ENCODE results near the gene ZFP36L2.

The ZFP36L2 gene

DNA sequence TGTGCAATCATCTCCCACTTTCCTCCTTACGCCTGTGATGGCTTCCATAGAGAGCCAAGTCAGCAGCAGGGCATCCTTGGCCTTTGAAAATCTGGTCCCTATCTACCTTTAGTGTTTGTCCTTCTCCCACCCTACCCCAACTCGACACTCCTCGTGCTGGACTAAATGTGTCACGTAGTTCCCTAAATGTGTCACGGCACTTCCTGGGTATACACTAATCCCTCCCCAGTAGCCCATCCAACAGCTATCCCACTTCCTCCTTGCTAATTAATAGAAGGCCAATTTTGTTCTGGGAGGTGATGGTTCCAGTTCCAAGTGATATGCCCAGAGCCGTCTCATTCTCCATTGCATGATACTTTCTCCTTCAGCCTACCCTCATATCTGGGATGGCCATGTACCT, 36.5 kb upstream of the ZFP36L2 start:
- TF ChIP-seq, protein P1, sequence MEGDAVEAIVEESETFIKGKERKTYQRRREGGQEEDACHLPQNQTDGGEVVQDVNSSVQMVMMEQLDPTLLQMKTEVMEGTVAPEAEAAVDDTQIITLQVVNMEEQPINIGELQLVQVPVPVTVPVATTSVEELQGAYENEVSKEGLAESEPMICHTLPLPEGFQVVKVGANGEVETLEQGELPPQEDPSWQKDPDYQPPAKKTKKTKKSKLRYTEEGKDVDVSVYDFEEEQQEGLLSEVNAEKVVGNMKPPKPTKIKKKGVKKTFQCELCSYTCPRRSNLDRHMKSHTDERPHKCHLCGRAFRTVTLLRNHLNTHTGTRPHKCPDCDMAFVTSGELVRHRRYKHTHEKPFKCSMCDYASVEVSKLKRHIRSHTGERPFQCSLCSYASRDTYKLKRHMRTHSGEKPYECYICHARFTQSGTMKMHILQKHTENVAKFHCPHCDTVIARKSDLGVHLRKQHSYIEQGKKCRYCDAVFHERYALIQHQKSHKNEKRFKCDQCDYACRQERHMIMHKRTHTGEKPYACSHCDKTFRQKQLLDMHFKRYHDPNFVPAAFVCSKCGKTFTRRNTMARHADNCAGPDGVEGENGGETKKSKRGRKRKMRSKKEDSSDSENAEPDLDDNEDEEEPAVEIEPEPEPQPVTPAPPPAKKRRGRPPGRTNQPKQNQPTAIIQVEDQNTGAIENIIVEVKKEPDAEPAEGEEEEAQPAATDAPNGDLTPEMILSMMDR (conservative IDR thresholded peaks at IDR 0.05; ENCODE audit: low read depth, low read length), result no peak
- H3K4me3 ChIP-seq (ENCODE audit: low read length), result no peak overlapping the region
- no peak for DNase-seq (ENCODE audit: low read depth)

DNA sequence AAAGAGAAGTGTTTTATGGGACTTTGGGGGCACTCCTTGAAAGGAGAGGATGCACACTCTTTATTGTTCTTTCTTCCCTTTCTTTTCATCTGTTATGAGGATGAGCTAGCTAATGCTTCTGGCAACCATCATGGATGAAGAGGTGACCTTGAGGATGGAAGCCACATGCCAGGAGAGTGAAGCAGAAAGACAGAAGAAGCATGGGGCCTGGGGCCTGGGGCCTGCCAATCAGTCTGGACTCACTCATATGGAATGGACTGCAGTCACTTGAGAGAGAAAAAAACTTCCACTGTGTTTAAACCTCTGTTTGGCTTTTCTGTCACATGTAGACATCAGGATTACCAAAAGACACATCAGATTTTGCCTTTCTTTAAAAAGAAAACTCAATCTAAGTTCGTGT, 35.8 kb upstream of the ZFP36L2 start:
- TF ChIP-seq, protein P1 (conservative IDR thresholded peaks at IDR 0.05; ENCODE audit: low read depth, low read length), result no peak
- no peak for DNase-seq (ENCODE audit: low read depth)
- H3K4me3 ChIP-seq (ENCODE audit: low read length), result no peak overlapping the region

DNA sequence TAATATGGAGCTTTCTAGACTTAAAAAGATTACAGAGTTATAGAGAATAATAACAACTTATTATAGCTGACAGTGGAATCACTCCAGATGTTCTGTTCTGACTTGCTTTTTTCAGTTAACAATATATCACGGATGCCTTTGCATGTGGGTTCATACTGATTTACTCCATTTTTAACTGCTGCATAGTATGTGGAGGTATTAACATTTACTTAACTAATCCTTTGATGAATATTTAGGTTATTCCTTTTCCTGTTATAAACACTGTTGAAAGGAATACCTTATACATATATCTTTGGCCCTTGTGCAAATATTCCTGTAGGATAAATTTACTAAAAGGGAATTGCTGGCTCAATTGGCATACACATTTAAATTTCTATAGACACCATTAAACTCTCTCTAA, 33.1 kb upstream of the ZFP36L2 start:
- no peak overlapping the region for H3K4me3 ChIP-seq (ENCODE audit: low read length)
- DNase-seq (ENCODE audit: low read depth), result no peak
- TF ChIP-seq, protein P1 (conservative IDR thresholded peaks at IDR 0.05; ENCODE audit: low read depth, low read length), result no peak

DNA sequence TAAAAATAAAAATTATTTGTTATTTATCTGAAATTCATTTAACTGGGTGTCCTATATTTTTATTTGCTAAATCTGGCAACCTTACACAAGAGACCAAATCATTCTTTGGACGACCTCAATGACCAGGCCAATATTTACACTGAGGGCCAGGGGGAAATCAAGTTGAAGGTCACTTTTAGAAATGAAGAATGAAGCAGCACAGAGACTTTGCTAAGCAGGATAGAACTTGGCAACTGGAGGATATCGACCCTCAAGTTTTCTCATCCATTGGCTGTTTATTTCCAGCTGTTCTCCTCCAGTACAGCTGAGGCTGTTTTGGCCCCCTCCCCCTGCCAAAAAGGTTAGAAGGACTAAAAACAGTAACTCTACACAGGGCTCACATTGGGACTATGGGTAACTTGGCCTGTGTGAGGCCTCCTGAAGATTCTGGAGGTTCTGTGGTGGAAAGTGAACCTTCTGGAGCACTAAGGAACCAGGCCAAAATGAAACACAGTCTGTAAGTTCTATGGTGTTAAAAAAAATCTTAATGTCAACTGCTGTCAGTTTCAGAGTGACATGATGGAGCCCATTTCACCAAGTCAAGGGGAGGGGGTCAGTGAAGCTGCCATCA, 32.2 kb upstream of the ZFP36L2 start:
- no peak for DNase-seq (ENCODE audit: low read depth)
- TF ChIP-seq, protein P1 (conservative IDR thresholded peaks at IDR 0.05; ENCODE audit: low read depth, low read length), result no peak
- no peak overlapping the region for H3K4me3 ChIP-seq (ENCODE audit: low read length)

DNA sequence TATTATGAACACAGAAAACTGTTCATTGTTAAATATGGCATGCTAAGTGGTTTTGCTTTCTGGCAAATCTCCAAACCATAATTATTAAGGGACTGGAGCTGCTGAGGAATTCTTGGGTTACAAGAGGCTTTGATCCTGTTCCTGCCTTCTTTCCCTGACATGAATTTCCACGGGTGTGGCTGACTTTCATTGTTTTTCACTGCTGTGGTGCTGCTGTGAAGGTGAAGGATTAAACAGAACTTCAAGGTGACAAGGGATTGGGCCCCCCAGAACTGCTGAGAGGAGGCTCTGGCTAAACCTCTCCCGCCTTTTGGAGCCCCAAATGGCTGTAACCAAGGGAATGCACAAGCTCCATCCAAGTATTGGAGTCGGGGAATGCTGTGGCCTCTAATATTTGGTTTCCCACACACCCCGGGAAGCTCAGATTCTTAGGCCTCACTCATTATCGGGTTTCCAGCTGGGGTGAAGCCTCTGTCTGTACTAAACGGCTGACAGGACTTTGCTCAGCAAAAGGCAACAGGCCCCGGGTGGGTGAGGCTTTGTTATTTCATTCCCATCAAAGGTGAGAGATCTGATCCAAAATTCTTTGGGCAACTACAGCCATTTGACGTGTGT, 29.0 kb upstream of the ZFP36L2 start:
- peak; percentile 83 for DNase-seq (ENCODE audit: low read depth)
- TF ChIP-seq, protein P1 (conservative IDR thresholded peaks at IDR 0.05; ENCODE audit: low read depth, low read length), result no peak
- no peak overlapping the region for H3K4me3 ChIP-seq (ENCODE audit: low read length)

DNA sequence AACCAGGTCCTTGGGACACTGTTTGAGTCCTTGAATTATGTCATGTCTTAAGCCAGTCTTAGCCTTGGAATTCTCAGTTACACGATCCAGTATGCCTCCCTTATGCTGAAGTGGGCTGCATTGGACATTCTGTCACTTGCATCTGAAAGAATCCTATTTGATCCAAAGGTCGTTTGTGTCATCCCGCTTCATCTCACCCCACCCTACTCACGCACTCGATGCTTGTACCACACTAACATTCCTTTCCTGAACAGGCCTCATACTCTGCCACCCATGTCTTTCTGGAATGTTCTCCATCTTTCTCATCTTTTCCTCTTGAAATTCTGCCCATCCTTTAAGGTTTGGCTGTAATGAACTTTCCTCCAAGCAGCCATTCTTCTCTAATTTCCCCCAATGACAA, 27.9 kb upstream of the ZFP36L2 start:
- no peak for DNase-seq (ENCODE audit: low read depth)
- H3K4me3 ChIP-seq (ENCODE audit: low read length), result no peak overlapping the region
- TF ChIP-seq, protein P1 (conservative IDR thresholded peaks at IDR 0.05; ENCODE audit: low read depth, low read length), result no peak

DNA sequence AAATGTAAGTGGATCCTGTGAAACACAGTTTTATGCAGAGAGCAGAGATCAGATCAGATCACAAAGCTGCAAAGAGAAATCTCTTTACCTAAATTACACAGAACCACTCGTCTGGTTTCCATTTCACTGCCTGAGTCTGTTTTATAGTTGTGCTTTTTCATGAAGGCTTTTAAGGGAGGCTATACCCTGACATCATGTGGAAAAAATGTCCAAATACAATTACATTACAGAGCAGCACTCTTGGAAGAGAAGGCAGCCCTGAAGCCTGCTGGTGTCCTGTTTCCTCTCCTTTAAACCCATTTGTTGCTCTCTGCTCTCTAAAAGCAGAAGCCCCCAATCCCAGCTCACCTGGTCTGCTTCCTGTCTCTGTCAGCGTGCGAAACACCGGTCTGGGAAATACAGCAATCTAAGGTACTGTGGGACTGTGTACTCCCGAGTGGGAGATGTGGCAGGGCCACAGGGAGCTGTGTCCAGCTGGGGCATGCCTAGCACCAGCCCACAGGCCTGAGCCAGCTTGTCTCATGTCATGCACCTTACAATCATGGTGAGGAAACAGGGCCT, 24.8 kb upstream of the ZFP36L2 start:
- TF ChIP-seq, protein P1 (conservative IDR thresholded peaks at IDR 0.05; ENCODE audit: low read depth, low read length), result no peak
- DNase-seq (ENCODE audit: low read depth), result no peak

More for the DNA sequence above, 24.8 kb upstream of the ZFP36L2 start:
- no peak overlapping the region for H3K4me3 ChIP-seq (ENCODE audit: low read length)

Data from retinal pigment epithelial cell (primary cell).